ENCODE measurements around the gene COL28A1.

DNA sequence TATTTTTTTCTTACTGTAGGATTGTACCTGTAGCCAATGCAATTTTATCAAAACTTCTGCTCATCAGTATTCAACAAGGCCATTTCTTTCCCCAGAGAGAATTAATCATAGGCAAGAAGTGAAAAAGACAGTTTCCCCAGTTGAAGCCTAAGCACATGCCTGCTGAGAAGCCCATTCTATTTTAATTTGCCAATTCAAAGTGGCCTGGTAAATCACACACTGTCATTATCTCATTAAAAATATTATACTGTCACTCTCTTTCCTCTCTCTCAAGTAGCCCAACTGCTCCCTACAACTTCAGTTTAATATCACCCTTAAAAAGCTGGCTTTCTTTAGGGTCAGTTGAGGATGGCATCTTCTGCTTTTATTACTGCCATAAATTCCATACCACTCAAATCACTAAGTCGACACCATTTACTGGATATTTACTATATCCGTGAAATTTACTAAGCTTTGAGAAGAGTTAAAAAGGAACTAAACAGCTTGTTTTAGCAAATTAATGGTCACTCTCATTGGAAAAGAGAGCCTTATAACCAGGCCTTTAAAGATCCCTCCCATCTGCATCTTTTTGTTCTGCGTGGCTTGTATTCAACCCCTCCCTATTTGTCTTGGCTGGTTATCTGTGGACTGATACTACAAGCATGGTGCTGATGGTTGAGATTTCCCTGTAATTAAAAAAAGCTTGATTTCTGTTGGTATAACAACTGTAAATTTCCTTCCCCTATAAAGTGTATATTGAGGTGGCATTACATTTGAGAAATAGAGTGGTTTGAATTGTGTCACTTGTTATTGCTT, 30.6 kb downstream of the COL28A1 start:
- TF ChIP-seq, protein P1, sequence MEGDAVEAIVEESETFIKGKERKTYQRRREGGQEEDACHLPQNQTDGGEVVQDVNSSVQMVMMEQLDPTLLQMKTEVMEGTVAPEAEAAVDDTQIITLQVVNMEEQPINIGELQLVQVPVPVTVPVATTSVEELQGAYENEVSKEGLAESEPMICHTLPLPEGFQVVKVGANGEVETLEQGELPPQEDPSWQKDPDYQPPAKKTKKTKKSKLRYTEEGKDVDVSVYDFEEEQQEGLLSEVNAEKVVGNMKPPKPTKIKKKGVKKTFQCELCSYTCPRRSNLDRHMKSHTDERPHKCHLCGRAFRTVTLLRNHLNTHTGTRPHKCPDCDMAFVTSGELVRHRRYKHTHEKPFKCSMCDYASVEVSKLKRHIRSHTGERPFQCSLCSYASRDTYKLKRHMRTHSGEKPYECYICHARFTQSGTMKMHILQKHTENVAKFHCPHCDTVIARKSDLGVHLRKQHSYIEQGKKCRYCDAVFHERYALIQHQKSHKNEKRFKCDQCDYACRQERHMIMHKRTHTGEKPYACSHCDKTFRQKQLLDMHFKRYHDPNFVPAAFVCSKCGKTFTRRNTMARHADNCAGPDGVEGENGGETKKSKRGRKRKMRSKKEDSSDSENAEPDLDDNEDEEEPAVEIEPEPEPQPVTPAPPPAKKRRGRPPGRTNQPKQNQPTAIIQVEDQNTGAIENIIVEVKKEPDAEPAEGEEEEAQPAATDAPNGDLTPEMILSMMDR (IDR thresholded peaks at IDR 0.05; ENCODE audit: borderline replicate concordance, extremely low read depth, low read length, poor library complexity, severe bottlenecking): no peak
- no peak for TF ChIP-seq EZH2 (IDR thresholded peaks at IDR 0.05; ENCODE audit: borderline replicate concordance, low read depth, low read length, severe bottlenecking)
